ENCODE data around the gene CAB39L.

The CAB39L gene

GRCh38 chr13:49418206-49418605 lies 25.7 kb downstream of the CAB39L start:
- Histone ChIP-seq H3K27me3 (no peaks in the 10 kb centered on the region), H3K4me3 (ENCODE audit: low read depth in 1 of 2, low read length in 1 of 2) (no peak overlapping the region), H3K27ac (no peak overlapping the region), H3K4me1 (ENCODE audit: control insufficient read depth in 1 of 2, insufficient read depth in 1 of 2, low read depth in 1 of 2, low read length in 1 of 2) (peaks cover 17 to 19% of the 10 kb centered on the region in 2 experiments), H3K9me3 (no peaks in the 10 kb centered on the region), H3K36me3 (no peaks in the 10 kb centered on the region)
- no peak for TF ChIP-seq CTCF (IDR thresholded peaks at IDR 0.05)

GRCh38 chr13:49417161-49417560 lies 26.7 kb downstream of the CAB39L start:
- Histone ChIP-seq H3K27ac (no peak overlapping the region), H3K4me3 (ENCODE audit: low read depth in 1 of 2, low read length in 1 of 2) (no peak overlapping the region), H3K36me3 (no peaks in the 10 kb centered on the region), H3K4me1 (ENCODE audit: control insufficient read depth in 1 of 2, insufficient read depth in 1 of 2, low read depth in 1 of 2, low read length in 1 of 2) (peaks cover 17 to 19% of the 10 kb centered on the region in 2 experiments), H3K9me3 (no peaks in the 10 kb centered on the region), H3K27me3 (no peaks in the 10 kb centered on the region)
- TF ChIP-seq CTCF (IDR thresholded peaks at IDR 0.05) = no peak

GRCh38 chr13:49412749-49413148 lies 31.1 kb downstream of the CAB39L start:
- peaks cover 10% of the 10 kb centered on the region in 2 experiments for H3K4me1 ChIP-seq (ENCODE audit: control insufficient read depth in 1 of 2, insufficient read depth in 1 of 2, low read depth in 1 of 2, low read length in 1 of 2)
- H3K4me3 ChIP-seq (ENCODE audit: low read depth in 1 of 2, low read length in 1 of 2) = no peak overlapping the region
- H3K9me3 ChIP-seq = no peaks in the 10 kb centered on the region
- no peak for TF ChIP-seq CTCF (IDR thresholded peaks at IDR 0.05)
- H3K27me3 ChIP-seq = no peaks in the 10 kb centered on the region
- no peaks in the 10 kb centered on the region for H3K36me3 ChIP-seq
- H3K27ac ChIP-seq = no peak overlapping the region

- Histone ChIP-seq H3K27ac (no peak overlapping the region), H3K4me3 (ENCODE audit: low read depth in 1 of 2, low read length in 1 of 2) (no peak overlapping the region), H3K27me3 (no peaks in the 10 kb centered on the region), H3K9me3 (no peaks in the 10 kb centered on the region), H3K36me3 (no peaks in the 10 kb centered on the region), H3K4me1 (ENCODE audit: control insufficient read depth in 1 of 2, insufficient read depth in 1 of 2, low read depth in 1 of 2, low read length in 1 of 2) (no peaks in the 10 kb centered on the region)
- TF ChIP-seq CTCF (IDR thresholded peaks at IDR 0.05) = no peak
Measured at GRCh38 chr13:49411353-49411752, 32.5 kb downstream of the CAB39L start.

GRCh38 chr13:49410477-49410876 lies 33.4 kb downstream of the CAB39L start:
- Histone ChIP-seq H3K27ac (no peak overlapping the region), H3K4me1 (ENCODE audit: control insufficient read depth in 1 of 2, insufficient read depth in 1 of 2, low read depth in 1 of 2, low read length in 1 of 2) (no peaks in the 10 kb centered on the region), H3K36me3 (no peaks in the 10 kb centered on the region), H3K27me3 (no peaks in the 10 kb centered on the region), H3K9me3 (no peaks in the 10 kb centered on the region), H3K4me3 (ENCODE audit: low read depth in 1 of 2, low read length in 1 of 2) (no peak overlapping the region)
- TF ChIP-seq CTCF (IDR thresholded peaks at IDR 0.05) = no peak

GRCh38 chr13:49410006-49410405 lies 33.9 kb downstream of the CAB39L start:
- no peaks in the 10 kb centered on the region for H3K4me1 ChIP-seq (ENCODE audit: control insufficient read depth in 1 of 2, insufficient read depth in 1 of 2, low read depth in 1 of 2, low read length in 1 of 2)
- no peak overlapping the region for H3K4me3 ChIP-seq (ENCODE audit: low read depth in 1 of 2, low read length in 1 of 2)
- TF ChIP-seq CTCF (IDR thresholded peaks at IDR 0.05) = no peak

More at GRCh38 chr13:49410006-49410405, 33.9 kb downstream of the CAB39L start:
- H3K27ac ChIP-seq = no peak overlapping the region
- H3K27me3 ChIP-seq = no peaks in the 10 kb centered on the region
- no peaks in the 10 kb centered on the region for H3K36me3 ChIP-seq
- no peaks in the 10 kb centered on the region for H3K9me3 ChIP-seq

Measured in neutrophil (primary cell).